Superior temporal gyrus (tissue), 1 donor: Measurements from ENCODE around the gene SPRR5.

Experiments used
- DNase-seq: peaks from one replicate; pipeline ENCODE4 v3.0.0-alpha.2; 2016; ENCODE audit errors: extremely low spot score

SPRR5 gene

GRCh38 chr1:152946248-152946647 lies 758 bp upstream of the SPRR5 start:
- no peak for DNase-seq

GRCh38 chr1:152951711-152952110 lies 4.7 kb downstream of the SPRR5 start:
- DNase-seq = no peak

GRCh38 chr1:152953761-152954160 lies 6.8 kb downstream of the SPRR5 start:
- DNase-seq = no peak

- DNase-seq = no peak
Measured at GRCh38 chr1:152954436-152954835, 7.4 kb downstream of the SPRR5 start.

GRCh38 chr1:152957561-152957960 lies 10.6 kb downstream of the SPRR5 start:
- no peak for DNase-seq

- no peak for DNase-seq
Measured at GRCh38 chr1:152959273-152959672, 12.3 kb downstream of the SPRR5 start.

- DNase-seq = no peak
Measured at GRCh38 chr1:152959801-152960451, 12.9 kb downstream of the SPRR5 start.

GRCh38 chr1:152960452-152961044 lies 13.5 kb downstream of the SPRR5 start:
- no peak for DNase-seq

- no peak for DNase-seq
Measured at GRCh38 chr1:152961226-152961891, 14.4 kb downstream of the SPRR5 start.

GRCh38 chr1:152962876-152963415 lies 15.9 kb downstream of the SPRR5 start:
- DNase-seq = no peak

GRCh38 chr1:152964536-152964935 lies 17.5 kb downstream of the SPRR5 start:
- DNase-seq = no peak

- DNase-seq = no peak
Measured at GRCh38 chr1:152965853-152966252, 18.8 kb downstream of the SPRR5 start.

- no peak for DNase-seq
Measured at GRCh38 chr1:152967201-152967600, 20.2 kb downstream of the SPRR5 start.

- no peak for DNase-seq
Measured at GRCh38 chr1:152968248-152968647, 21.2 kb downstream of the SPRR5 start.

GRCh38 chr1:152969036-152969435 lies 22.0 kb downstream of the SPRR5 start:
- no peak for DNase-seq

- no peak for DNase-seq
Measured at GRCh38 chr1:152970495-152970894, 23.5 kb downstream of the SPRR5 start, which contains the start of gene SPRR4. Gene SPRR4, plus strand, starts transcription at chr1:152970648. Its CDS starts 1,243 bp downstream, at chr1:152971891.

- DNase-seq = no peak
Measured at GRCh38 chr1:152972196-152972886, 25.3 kb downstream of the SPRR5 start.

- DNase-seq = no peak
Measured at GRCh38 chr1:152976688-152977087, 29.7 kb downstream of the SPRR5 start.

GRCh38 chr1:152977614-152978013 lies 30.6 kb downstream of the SPRR5 start:
- no peak for DNase-seq

- DNase-seq = no peak
Measured at GRCh38 chr1:152980676-152981075, 33.7 kb downstream of the SPRR5 start.

- no peak for DNase-seq
Measured at GRCh38 chr1:152981146-152981871, 34.3 kb downstream of the SPRR5 start.

- no peak for DNase-seq
Measured at GRCh38 chr1:152982076-152982475, 35.1 kb downstream of the SPRR5 start.
